ENCODE results near the gene CLCNKB. TPM values are rescaled to one million over a fixed set of nuclear protein-coding genes. Genes with fewer than 3 reads are reported as not detected.
"Not testable (repeated sequence)": the region's sequence is repeated elsewhere in the genome, so short reads cannot be mapped to it uniquely, and the experiment has no call there.

CLCNKB gene
- total RNA-seq, 1 donor from 2014 or later: 0.59 TPM

- H3K27me3 Mint-ChIP-seq (ENCODE audit: unreplicated experiment): peaks cover 8% of the 10 kb centered on the region
- H3K4me3 Mint-ChIP-seq (ENCODE audit: unreplicated experiment): no peak overlapping the region
- H3K9me3 Mint-ChIP-seq (ENCODE audit: unreplicated experiment): no peaks in the 10 kb centered on the region
- TF ChIP-seq CTCF (IDR thresholded peaks at IDR 0.05; ENCODE audit: unreplicated experiment): no peak
- H3K36me3 Mint-ChIP-seq (ENCODE audit: low read depth, unreplicated experiment): no peaks in the 10 kb centered on the region
- no peak for DNase-seq (ENCODE audit: low spot score)
- H3K27ac Mint-ChIP-seq (ENCODE audit: unreplicated experiment): no peak overlapping the region
- H3K4me1 Mint-ChIP-seq (ENCODE audit: unreplicated experiment): no peaks in the 10 kb centered on the region
These were observed 1.5 kb upstream of the CLCNKB start for GRCh38 chr1:16042096-16042495.

GRCh38 chr1:16042654-16043053 is 928 bp upstream of the CLCNKB start:
- not testable (repeated sequence) for H3K36me3 Mint-ChIP-seq (ENCODE audit: low read depth, unreplicated experiment); H3K27me3 Mint-ChIP-seq (ENCODE audit: unreplicated experiment); H3K4me1 Mint-ChIP-seq (ENCODE audit: unreplicated experiment); DNase-seq (ENCODE audit: low spot score); H3K9me3 Mint-ChIP-seq (ENCODE audit: unreplicated experiment); H3K27ac Mint-ChIP-seq (ENCODE audit: unreplicated experiment); H3K4me3 Mint-ChIP-seq (ENCODE audit: unreplicated experiment)

- H3K9me3 Mint-ChIP-seq (ENCODE audit: unreplicated experiment): no peaks in the 10 kb centered on the region
- no peak overlapping the region for H3K27ac Mint-ChIP-seq (ENCODE audit: unreplicated experiment)
- H3K4me3 Mint-ChIP-seq (ENCODE audit: unreplicated experiment): no peak overlapping the region
- no peaks in the 10 kb centered on the region for H3K4me1 Mint-ChIP-seq (ENCODE audit: unreplicated experiment)
- TF ChIP-seq CTCF (IDR thresholded peaks at IDR 0.05; ENCODE audit: unreplicated experiment): no peak
- peaks cover 8% of the 10 kb centered on the region for H3K27me3 Mint-ChIP-seq (ENCODE audit: unreplicated experiment)
- H3K36me3 Mint-ChIP-seq (ENCODE audit: low read depth, unreplicated experiment): no peaks in the 10 kb centered on the region
- no peak for DNase-seq (ENCODE audit: low spot score)
These were observed 368 bp downstream of the CLCNKB start for GRCh38 chr1:16043950-16044349.

- no peaks in the 10 kb centered on the region for H3K4me1 Mint-ChIP-seq (ENCODE audit: unreplicated experiment)
- no peak for DNase-seq (ENCODE audit: low spot score)
- no peak overlapping the region for H3K27ac Mint-ChIP-seq (ENCODE audit: unreplicated experiment)
- H3K27me3 Mint-ChIP-seq (ENCODE audit: unreplicated experiment): peaks cover 6% of the 10 kb centered on the region
- H3K4me3 Mint-ChIP-seq (ENCODE audit: unreplicated experiment): no peak overlapping the region
- no peaks in the 10 kb centered on the region for H3K9me3 Mint-ChIP-seq (ENCODE audit: unreplicated experiment)
- no peak for TF ChIP-seq CTCF (IDR thresholded peaks at IDR 0.05; ENCODE audit: unreplicated experiment)
- no peaks in the 10 kb centered on the region for H3K36me3 Mint-ChIP-seq (ENCODE audit: low read depth, unreplicated experiment)
These were observed 3.3 kb downstream of the CLCNKB start for GRCh38 chr1:16046842-16047241.

GRCh38 chr1:16047791-16048475 is 4.4 kb downstream of the CLCNKB start:
- Mint-ChIP-seq H3K4me1 (ENCODE audit: unreplicated experiment) (no peaks in the 10 kb centered on the region), H3K27me3 (ENCODE audit: unreplicated experiment) (peaks cover 8% of the 10 kb centered on the region), H3K27ac (ENCODE audit: unreplicated experiment) (no peak overlapping the region), H3K9me3 (ENCODE audit: unreplicated experiment) (no peaks in the 10 kb centered on the region), H3K4me3 (ENCODE audit: unreplicated experiment) (no peak overlapping the region), H3K36me3 (ENCODE audit: low read depth, unreplicated experiment) (no peaks in the 10 kb centered on the region)
- TF ChIP-seq CTCF (IDR thresholded peaks at IDR 0.05; ENCODE audit: unreplicated experiment): no peak
- DNase-seq (ENCODE audit: low spot score): no peak

Data from endothelial cell (in vitro differentiated cells).